HG03469 (cell line): ENCODE data around the gene PTPN5.
"Not testable (repeated sequence)": the region's sequence is repeated elsewhere in the genome, so short reads cannot be mapped to it uniquely, and the experiment has no call there.

Experiments
- ATAC-seq: cut with Tn5 transposase; IDR thresholded peaks from one replicate; pipeline ENCODE4 v1.9.1; 2021; ENCODE audit warnings: mild to moderate bottlenecking, moderate library complexity, moderate number of reproducible peaks; ENCODE audit not compliant: unreplicated experiment

Gene PTPN5

GRCh38 chr11:18692941-18693760 is 98.4 kb downstream of the PTPN5 start:
- ATAC-seq: no peak

DNA sequence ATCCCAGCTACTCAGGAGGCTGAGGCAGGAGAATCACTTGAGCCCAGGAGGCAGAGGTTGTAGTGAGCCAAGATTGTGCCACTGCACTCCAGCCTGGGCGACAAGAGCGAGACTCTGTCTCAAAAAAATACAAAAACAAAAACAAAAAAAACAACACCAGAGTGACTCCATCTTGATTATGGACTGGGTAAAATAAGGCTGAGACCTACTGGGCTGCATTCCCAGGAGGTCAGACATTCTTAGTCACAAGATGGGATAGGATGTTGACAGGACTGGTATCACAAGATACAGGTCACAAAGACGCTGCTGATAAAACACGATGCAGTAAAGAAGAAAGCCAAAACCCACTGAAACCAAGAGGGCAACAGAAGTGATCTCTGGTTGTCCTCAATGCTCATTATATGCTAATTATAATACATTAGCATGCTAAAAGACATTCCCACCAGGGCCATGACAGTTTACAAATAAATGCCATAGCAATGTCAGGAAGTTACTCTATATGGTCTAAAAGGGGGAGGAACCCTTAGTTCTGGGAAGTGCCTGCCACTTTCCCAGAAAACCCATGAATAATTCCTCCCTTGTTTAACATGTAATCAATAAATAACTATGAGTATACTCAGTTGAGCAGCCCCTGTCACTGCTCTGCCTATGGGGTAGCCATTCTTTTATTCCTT is 100.0 kb downstream of the PTPN5 start:
- not testable (repeated sequence) for ATAC-seq

DNA sequence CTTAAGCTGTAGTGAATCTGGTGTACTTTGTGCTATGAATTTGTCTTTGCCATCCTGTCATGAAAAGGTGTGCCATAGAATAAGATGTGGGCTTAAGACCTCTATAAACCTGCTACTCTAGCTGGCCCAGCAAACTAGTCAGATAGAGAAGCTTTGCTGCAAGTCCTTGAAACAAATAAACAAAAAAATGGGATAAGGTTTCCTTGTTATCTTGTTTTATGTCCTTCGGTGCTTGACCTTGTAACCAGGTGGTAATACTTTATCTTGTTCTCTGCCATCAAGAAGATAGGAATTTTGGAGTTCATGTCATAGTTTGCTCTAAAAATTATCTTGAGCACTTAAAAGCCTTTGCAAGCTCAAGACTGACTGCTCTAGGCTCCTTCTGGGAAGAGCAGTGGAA is 107.3 kb downstream of the PTPN5 start:
- ATAC-seq: no peak

DNA sequence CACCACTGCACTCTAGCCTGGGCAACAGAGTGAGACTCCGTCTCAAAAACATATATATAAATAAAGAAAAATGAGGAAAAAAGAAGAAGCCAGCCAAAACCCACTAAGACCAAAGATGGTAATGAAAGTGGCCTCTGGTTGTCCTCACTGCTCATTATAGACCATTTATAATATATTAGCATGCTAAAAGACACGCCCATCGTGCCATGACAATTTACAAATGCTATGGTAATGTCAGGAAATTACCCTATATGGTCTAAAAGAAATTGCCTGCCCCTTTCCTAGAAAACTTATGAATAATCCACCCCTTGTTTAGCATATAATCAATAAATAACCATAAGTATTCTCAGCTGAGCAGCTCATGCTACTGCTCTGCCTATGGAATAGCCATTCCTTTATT is 109.1 kb downstream of the PTPN5 start:
- no peak for ATAC-seq

DNA sequence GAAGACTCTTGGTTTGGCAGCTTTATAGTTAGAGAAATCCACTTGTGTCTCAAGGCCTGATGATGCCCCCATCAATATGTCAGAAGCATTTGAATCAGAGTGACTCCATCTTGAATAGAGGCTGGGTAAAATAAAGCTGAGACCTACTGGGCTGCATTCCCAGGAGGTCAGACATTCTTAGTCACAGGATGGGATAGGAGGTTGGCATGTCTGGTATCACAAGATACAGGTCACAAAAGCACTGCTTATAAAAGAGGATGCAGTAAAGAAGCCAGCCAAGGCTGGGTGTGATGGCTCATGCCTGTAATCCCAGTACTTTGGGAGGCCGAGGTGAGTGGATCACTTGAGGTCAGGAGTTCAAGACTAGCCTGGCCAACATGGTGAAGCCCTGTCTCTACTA is 109.6 kb downstream of the PTPN5 start:
- not testable (repeated sequence) for ATAC-seq
